ENCODE data around the gene JAG2.

DNA sequence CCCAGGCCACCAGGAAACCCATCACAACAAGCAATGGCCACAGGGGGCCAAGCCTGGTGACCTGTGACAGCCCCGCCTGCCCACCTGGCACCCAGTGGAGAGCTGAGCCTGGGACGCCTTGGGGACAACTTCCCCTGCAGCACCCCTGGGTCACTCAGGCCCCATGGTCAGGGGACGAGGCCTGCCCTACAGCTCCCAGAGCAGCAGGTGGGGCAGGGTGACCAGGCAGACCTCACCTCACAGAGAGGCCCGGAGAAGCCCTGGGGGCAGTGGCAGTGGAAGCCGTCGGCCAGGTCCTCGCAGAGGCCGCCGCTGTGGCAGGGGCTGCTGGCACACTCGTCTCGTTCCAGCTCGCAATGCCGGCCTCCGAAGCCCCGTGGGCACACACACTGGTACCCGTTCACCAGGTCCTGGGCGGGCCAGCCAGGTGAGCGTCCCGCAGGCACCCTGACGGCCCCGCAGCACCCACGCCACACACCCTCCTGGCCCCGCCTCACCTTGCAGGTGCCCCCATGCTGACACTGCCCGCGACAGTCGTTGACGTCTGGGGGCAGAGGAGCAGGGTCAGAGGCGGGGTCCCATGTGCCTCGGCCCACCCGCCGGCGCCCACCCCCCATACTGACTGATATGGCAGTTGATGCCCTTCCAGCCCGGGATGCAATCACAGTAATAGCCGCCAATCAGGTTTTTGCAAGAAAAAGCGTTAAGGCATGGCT lies 18.1 kb downstream of the JAG2 start:
- TF ChIP-seq, protein P1, sequence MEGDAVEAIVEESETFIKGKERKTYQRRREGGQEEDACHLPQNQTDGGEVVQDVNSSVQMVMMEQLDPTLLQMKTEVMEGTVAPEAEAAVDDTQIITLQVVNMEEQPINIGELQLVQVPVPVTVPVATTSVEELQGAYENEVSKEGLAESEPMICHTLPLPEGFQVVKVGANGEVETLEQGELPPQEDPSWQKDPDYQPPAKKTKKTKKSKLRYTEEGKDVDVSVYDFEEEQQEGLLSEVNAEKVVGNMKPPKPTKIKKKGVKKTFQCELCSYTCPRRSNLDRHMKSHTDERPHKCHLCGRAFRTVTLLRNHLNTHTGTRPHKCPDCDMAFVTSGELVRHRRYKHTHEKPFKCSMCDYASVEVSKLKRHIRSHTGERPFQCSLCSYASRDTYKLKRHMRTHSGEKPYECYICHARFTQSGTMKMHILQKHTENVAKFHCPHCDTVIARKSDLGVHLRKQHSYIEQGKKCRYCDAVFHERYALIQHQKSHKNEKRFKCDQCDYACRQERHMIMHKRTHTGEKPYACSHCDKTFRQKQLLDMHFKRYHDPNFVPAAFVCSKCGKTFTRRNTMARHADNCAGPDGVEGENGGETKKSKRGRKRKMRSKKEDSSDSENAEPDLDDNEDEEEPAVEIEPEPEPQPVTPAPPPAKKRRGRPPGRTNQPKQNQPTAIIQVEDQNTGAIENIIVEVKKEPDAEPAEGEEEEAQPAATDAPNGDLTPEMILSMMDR (IDR thresholded peaks at IDR 0.05; ENCODE audit: insufficient read depth, low read length, poor library complexity, severe bottlenecking), result no peak
- no peak for TF ChIP-seq EZH2phosphoT487 (conservative IDR thresholded peaks at IDR 0.05; ENCODE audit: low read length)
